Measurements from ENCODE around the gene INPP1.
"Not testable (repeated sequence)": the region's sequence is repeated elsewhere in the genome, so short reads cannot be mapped to it uniquely, and the experiment has no call there.

Gene INPP1, protein sequence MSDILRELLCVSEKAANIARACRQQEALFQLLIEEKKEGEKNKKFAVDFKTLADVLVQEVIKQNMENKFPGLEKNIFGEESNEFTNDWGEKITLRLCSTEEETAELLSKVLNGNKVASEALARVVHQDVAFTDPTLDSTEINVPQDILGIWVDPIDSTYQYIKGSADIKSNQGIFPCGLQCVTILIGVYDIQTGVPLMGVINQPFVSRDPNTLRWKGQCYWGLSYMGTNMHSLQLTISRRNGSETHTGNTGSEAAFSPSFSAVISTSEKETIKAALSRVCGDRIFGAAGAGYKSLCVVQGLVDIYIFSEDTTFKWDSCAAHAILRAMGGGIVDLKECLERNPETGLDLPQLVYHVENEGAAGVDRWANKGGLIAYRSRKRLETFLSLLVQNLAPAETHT

DNA sequence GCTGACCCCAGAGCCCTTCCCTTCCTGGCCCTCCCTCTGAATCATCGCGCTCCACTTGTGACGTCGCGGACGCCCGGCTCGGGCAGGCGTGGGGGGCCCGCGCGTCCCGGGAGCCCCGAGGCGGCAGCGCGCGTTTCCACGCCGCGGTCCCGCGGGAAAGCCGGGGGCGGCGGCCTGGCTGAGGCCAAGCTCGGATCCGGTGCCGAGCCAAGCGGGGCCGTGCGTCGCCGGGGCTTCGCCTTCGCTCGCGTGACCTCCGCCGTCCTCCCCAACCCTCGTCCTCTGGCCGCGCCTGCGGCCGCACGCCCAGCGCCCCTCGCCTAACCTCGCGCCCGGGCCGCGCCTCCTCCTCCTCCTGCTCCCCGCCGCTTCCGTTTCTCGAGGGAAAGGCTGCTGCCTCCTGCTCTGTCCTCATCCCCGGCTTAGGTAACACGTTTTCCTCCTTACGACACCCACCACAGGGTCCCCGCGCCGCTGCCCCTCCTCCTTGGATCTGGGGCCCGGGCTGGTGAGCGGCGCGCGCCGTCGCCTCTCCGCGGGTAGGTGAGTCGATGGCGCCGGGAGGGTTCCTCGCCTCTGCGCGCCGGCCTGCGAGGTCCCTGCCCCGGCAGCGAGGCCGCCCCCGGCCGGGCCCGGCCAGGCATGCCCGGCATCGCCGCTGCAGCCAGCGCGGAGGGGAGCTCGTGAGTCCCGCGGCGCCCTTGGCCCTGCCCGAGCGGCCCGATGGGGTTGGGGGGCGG, at the start of gene INPP1:
Gene INPP1 (plus strand): TSS at position 54 of the 740 bp plus-strand sequence. CDS start 16,514 bp downstream, outside the sequence.
- DNase-seq, result peak; percentile 58

DNA sequence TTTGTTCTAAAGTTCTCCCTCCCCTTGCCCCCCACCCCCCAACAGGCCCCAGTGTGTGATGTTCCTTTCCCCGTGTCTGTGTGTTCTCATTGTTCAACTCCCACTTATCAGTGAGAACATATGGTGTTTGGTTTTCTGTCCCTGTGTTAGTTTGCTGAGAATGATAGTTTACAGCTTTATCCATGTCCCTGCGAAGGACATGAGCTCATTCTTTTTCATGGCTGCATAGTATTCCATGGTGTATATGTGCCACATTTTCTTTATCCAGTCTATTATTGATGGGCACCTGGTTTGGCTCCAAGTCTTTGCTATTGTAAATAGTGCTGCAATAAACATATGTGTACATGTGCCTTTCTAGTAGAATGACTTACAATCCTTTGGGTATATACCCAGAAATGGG, 45.5 kb upstream of the INPP1 start:
- DNase-seq, result not testable (repeated sequence)

DNA sequence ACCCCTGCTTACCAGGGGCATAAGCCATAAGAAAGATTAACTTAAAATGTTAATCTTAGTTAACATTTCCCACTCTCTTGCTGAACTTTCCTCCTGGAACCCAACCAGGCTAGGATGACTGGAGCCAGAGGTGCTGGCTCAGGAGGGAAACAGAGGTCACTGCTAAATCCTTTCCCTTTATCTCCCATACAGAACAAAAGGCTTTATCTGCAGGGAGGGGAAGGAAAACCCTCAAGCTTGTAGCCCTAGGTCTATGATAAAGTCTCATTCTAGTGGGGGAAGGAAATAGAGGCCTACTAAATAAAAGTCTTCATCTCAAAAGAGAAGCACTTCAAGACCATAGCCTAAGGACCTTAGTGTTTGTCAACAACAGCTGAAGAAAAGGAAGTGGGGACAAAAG, 42.4 kb upstream of the INPP1 start:
- no peak for DNase-seq

DNA sequence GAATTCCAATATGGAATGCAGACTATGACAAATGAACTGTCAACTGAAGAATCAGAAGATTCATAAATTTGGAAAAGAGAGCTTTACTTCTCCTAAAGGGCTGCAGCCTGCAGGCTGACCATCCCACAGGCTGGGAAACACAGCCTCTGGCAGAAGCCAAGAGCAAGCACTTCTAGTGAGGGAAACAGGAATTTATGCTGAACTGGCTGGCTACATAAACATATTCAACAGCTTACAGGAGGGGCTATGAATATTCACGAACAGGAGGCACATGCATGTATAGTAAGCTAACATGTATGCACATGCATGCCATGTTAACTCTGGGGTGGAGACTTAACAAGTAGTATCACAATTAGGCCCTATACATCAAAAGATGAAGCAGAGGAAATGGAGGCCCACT, 41.3 kb upstream of the INPP1 start:
- DNase-seq, result no peak

DNA sequence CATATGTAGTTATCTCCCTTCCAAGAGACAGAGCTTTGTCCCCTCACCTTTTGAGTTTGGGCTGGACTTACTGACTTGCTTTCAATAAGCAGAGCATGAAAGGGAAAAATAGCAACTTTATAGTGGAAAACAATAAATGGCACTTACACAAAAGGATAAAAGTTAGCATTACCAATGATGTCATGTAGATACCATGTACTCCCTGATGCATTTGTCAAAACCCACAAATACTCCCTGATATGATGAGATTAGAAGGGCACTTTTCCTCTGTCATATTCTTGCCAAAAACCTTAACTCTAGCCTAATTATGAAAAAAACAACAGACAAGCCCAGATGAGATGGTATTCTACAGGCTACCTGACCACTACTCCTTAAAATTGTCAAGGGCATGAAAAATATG, 39.7 kb upstream of the INPP1 start:
- DNase-seq, result no peak

DNA sequence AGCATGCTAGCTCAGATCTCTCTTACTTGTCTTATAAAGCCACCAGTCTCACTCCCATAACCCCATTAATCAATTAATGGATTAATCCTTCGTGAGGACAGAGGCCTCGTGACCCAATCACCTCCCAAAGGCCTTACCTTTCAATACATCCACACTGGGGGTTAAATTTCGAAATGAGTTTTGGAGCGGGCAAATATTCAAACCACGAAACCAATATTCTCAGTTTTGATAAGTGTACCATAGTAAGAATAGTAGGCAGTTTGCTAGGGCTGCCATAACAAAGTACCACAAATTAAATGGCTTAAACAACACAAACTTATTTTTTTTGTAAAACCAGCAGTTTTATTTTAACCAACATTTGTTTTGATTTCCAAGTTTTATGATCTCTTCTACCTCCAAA, 39.0 kb upstream of the INPP1 start:
- no peak for DNase-seq

DNA sequence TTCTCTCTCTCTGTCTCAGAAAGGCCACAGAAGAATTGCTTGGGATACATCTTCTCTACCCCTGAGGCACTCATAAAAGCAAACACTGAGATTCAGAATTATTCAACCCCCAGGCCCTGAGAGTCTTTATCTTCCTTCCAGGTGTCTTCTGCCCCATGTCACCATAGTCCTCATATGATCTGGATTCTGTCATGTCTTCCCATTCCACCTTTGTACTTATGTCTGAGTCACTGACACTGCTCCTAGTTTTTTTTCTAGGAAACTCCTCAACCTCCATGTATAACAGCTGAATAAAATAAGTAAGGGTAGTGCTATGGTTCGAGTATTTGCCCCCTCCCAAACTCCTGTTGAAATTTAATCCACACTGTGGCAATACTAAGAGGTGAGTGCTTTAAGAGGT, 35.4 kb upstream of the INPP1 start:
- DNase-seq, result no peak

DNA sequence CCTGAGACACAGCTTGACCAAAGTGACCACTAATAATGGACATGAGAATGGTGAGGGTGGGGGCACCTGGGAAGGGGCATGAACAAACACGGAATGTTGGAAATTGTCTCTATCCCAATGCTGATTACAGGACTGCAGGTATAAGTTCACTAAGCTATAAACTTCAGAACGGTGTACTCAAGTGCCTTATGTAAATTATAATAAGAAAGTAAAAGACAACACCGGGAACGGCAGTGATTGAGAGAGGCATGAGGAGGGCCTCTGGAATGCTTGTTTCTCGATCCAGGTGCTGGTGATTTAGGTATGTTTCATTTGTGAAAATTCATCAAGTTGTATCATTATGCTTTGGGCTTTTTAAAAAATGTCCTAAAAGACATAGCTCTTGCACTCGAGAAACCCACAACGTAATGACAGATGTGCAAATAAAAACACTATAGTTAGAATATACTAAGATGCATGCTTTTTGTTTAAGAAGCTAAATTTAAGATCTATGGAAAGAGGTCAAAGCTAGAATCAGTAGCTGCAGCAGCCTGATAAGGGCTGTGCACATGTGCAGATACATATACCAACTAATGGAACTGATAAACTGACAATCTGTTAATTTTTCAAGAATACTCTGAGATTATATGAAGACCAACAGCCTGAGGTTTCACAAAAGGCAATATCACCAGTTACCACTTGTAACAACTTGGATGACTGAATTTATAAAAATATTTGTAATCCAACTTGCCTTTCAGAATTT, 31.3 kb upstream of the INPP1 start:
- DNase-seq, result no peak

DNA sequence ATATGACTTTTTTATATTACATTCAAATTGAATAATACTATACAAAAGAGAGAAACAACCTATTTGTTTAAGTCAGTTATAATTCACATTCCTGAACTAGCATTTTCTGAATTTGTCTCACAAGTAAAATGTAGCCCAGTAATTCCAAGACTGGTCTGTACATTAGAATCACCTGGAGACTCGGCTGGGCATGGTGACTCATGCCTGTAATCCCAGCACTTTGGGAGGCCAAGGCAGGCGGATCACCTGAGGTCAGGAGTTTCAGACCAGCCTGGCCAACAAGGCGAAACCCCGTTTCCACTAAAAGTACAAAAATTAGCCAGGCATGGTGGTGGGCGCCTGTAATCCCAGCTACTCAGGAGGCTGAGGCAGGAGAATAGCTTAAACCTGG, 30.8 kb upstream of the INPP1 start:
- not testable (repeated sequence) for DNase-seq

DNA sequence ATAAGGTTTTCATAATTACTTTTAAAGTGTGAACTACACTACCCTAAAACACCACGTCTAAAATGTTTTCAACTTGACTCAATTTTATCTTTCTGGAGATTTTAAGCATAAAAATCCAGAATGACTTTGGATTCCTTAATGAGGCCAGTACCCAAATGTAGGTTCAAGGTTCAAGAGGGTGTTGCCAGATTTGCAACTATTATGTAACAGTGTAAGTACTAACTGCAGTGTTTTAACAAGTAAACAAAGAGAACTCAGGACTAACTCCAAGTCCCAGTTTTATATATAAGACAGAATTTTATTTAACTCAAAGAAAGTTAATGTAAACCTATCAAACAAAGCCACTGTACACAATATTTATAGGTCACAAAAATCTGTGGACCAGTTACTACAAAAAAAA, 29.5 kb upstream of the INPP1 start:
- DNase-seq, result no peak

DNA sequence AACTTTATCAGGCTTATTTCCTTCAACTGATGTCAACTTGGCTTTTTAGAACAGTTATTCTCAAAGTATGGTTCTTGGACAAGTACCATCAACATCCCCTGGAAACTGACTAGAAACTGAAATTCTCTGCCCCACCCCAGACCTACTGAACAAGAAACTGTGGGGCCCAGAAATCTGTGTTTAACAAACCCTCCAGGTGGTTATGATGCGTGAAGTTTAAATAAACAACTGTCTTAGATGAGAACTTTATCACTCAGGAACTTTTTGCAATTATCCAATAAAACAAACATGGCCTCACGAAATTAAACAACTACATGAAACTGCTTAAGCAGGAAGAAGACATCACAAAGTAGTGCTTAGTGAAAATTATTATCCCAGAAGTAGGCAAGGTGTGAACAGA, 28.1 kb upstream of the INPP1 start:
- peak; percentile 63 for DNase-seq

DNA sequence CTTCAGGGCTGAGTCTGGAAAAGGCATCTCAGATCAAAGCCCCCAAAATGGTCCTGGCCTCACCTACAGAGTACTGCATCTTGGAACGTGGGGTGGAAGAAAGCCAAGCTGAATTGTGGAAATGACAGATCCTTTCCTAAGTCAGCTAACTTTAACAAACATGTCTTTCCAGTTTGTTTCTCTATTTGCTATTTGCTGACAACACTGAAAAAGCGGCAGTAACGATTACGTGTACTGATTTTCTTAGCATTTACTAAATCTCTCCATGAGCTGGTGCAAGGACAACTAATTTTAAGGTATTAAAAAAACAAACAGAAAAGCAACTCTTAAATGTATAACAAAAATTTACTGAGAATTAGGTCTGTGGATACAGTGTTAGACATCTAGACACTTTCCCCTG, 24.9 kb upstream of the INPP1 start:
- no peak for DNase-seq

DNA sequence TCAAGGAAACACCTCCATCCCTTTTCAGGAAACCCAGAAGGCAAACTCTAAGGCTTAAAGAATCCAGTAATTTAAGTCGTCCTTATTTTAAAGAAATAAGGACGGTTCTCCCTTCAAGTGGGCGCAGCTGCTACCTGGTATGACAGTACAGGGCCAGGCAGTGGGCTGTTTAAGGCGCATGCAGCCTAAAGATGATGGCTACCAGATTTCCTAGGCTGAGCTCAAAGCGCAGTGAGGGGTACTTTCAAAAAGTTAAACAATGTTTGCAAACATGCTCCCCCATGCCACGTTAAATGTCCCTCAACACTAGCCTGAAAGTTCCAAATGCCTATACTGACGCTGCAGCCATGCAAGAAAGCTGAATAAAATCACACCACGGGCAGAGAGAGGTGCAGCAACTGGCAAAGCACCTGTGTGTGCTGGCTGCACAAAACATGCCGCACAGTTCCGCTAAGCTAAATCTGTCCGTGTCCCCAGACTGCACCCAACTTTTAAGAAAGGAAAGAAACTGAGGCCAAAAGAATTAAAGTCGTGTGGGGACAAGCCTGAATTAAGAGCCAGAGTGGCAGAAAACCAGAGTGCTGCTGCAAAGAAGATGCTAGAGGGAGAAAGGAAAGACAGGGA, 24.3 kb upstream of the INPP1 start:
- DNase-seq, result no peak

DNA sequence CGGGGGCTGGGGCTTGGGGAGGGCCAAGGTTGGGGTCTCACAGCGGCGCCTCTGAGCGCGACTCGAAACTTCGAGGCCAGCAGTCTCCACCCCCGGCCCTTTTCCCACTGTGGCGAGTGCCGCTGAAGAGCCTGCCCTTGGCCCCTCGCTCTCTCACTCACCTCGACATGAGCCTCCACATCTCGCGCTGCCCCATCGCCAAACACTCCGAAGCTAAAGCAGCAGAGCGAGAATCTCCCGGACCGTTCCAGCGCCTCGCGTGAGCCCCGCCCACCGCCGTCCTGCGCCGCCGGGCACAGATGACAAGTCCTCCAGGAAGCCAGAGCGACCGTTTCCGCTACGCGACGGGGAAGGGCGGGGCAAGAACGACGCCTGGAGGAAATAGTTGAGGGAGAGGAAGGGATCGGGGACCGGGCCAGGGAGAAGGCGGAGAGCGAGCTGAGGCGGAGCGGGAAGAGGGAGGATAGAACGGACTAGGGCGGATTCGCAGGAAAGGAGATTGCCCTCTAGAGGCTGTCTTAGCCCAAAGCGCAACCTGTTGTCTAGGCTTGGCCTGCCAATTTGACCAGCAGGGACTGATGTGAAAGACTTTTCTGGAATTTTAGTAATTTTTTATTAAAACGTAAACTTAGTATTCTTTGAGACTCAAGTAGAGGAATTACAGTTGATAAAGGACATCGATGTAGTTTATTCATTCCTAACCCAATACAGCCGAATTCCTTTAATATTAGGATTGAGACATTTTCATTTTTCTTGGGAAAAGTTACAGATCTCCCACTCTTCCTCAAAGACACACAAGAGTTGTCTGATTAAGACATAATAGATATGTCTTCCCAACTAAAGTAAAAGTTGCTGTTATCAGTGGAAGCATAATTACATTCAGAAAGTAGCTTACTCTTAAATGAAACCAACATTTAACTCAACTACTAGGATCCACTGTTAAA, 23.6 kb upstream of the INPP1 start, which contains the start of gene HIBCH:
Gene HIBCH (minus strand): TSS at position 272 of the 944 bp plus-strand sequence. CDS start 76 bp downstream, at position 196.
- peak; percentile 99 for DNase-seq

DNA sequence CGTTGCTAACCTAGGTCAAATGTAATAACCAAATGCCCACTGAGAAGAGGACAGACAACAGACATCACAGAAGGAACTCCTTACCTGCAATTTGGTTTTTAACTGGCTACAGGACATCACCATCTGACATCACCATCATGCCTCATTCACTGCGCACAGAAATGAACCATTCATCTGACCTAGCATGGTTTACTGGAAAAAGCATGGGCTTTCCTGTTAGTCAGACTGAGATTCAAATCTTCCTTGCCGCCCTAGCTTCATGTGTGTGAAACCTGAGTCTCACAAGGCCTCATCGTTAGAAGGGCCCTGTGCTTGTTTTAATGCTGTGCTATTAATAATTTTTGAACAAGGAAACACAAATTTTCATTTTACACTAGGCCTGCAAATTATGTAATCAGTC, 22.7 kb upstream of the INPP1 start:
- DNase-seq, result no peak

DNA sequence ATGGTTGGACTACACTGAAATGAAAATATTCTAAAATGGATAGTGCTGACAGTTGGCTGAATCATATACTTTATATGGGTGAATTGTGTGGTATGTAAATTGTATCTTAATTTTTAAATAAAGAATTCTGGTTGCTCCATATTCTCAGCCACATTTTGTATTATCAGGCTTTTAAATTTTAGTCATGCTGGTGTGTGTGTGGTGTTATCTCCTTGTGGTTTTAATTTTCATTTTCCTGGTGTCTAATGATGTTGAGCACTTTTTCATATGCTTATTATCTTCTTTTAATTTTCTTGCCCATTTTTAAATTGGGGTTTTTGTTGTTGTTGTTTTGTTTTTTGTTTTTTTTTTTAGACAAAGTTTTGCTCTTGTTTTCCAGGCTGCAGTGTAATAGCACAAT, 20.0 kb upstream of the INPP1 start:
- DNase-seq, result no peak

DNA sequence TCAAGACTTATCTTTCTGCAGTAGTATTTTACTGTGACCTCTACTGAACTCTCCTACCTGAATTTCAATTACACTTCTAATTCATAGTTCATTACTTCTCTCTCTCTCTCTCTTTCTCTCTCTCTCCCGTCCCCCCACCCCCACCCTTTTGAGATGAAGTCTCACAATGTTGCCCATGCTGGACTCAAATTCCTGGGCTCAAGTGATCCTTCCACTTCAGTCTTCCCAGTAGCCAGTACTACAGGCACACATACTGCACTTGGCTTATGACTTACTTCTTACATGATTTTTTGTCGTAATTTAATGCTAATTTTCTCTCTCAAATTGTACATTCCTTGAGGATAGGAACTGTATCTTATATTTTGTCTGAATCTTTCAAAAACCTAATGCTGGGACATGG, 17.8 kb upstream of the INPP1 start:
- no peak for DNase-seq

DNA sequence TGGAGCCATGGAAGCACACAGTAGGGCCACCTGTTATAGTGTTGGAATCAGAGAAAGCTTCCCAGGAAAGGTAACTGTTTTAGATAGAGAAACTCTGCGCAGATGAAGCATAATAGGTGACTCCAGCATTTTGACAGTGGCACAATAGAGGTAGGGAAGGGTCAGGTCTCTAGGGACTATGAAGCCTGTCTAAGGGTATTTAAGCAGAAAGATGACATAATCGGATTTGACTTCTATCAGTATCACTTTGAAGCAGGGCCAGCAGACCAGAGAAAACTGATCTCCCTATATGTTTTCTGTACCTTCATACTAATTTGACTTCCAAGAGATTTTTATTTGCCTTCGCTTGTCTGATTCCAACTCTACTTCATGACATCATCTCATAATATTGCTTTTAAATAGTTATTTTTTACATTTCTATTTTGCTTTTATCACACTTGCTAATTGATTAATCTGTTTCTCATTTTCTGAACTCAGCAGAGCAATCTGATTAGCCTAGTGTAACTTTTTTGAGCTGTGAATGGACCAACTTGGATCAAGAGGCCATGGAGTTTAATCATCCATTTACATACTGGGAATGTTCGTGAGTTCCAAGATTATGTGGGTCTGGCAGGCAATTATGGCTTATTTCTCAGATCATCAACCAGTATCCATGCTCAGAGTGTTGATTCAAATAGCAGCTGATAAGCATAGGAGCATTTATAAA, 15.4 kb upstream of the INPP1 start:
- no peak for DNase-seq

DNA sequence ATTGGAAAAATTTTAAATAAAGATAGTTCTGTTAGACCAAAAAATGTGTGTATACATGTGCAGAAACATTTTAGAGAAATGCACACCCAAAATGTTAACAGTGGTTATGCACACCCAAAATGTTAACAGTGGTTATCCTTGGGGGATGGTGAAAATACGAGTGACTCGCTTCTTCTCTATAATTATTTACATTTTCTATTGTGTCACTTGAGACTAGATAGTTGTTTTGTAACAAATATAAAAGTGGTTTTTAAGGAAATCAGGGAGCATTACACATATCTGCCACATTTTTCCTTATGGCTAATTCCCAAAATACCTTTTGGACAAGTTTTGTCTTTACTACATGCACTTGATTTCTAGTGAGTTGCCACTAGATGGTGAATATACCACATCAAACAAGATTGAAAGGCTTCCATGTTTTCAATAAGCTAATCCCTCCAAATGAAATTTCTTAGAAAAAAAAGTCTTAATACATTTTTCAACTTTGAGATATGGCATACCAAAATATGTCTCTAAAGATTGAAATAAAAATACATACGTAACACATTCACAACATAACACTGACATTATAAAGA, 14.7 kb upstream of the INPP1 start:
- DNase-seq, result no peak

DNA sequence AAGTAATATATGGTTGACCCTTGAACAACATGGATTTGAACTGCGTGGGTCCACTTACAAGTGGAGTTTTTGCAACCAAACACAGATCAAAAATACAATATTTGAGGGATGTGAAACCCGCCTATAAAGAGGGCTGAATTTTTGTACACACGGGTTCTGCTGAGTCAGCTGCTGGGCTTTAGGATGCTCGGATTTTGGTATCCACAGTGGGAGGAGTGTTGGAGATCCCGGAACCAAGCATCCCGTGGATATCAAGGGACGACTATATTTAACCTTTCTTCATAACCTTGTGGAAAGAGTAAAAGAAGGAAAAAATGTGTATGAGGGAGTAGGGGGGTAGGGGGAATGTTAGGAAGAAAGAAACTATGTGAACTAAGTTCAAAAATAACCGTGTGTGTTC, 10.0 kb upstream of the INPP1 start:
- no peak for DNase-seq

DNA sequence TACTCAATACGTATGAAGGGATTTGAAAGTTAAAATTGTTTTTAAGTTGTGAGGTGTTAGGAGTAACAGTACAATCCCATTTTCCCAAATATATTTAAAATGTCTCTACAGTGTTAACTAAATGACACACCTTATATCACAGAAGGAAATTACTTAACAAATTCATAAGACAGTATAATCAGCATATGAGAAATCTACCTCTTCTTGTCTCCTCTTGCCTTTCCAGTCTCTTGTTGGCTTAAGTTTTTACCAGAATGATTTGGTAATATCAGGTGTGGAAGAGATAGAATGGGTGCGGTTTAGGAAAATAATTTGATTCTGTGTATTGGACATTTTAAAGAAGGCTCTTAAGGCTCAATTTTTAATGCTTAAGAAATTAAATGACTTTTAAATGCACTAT, 9.5 kb upstream of the INPP1 start:
- no peak for DNase-seq

Measured in NCI-H345 (cell line).